ENCODE results near the gene SLC6A12. TPM values are rescaled to one million over a fixed set of nuclear protein-coding genes. Genes with fewer than 3 reads are reported as not detected.

SLC6A12 gene
- polyA plus RNA-seq, 1 donor (not counting 4 experiments of a cell fraction or from before 2014, with no cell fraction given) = not detected

DNA sequence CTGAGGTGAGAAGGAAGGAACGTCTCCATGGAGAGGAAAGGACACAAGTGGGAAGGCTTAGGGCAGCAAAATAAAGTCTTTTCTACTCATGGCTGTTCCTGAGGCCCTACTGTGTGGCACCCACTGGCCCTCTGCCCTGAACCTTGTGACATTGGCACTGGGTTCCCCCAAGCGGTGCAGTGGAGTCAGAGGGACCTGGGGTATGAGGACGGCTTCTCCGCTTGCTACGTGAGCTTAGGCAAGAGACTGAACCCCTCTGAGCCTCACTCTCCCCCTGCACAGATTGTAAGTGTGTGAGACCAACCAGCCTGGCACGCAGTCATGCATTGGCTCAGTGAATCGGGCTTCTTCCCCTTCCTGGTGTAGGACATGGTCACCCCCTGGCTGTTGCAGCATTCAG, 19.7 kb downstream of the SLC6A12 start:
- Histone ChIP-seq H3K79me2 (ENCODE audit: control insufficient read depth, insufficient read depth, low read length) (no peaks in the 10 kb centered on the region), H3K9me3 (ENCODE audit: control insufficient read depth, low read depth, low read length) (no peaks in the 10 kb centered on the region)
- dilution Hi-C loops (cut with MboI; ENCODE audit: extremely low pct_ligation_motif_present, low sequenced_read_pairs) = no loop called here

GRCh38 chr12:193261-193660, 20.7 kb downstream of the SLC6A12 start:
- Histone ChIP-seq H3K27ac (ENCODE audit: control insufficient read depth, insufficient read depth, low read length) (no peak overlapping the region), H2AFZ (ENCODE audit: control insufficient read depth, low read length) (no peak overlapping the region), H3K9me1 (ENCODE audit: control insufficient read depth, extremely low read depth, insufficient read depth, low read length) (no peaks in the 10 kb centered on the region), H3K4me2 (ENCODE audit: control insufficient read depth, extremely low read depth, insufficient read depth, low read depth, low read length) (no peak overlapping the region), H3K36me3 (ENCODE audit: control insufficient read depth in 2 of 2, extremely low read depth in 1 of 2, insufficient read depth in 2 of 2, low read length in 2 of 2) (no peaks in the 10 kb centered on the region), H3K9ac (ENCODE audit: control insufficient read depth, extremely low read depth, insufficient read depth, low read length) (no peak overlapping the region), H3K79me2 (ENCODE audit: control insufficient read depth, insufficient read depth, low read length) (no peaks in the 10 kb centered on the region), H3K27me3 (ENCODE audit: control insufficient read depth, extremely low read depth, insufficient read depth, low read length) (peaks cover 19% of the 10 kb centered on the region), H4K20me1 (ENCODE audit: control insufficient read depth, extremely low read depth, insufficient read depth, low read length) (no peaks in the 10 kb centered on the region), H3K4me1 (ENCODE audit: control insufficient read depth, extremely low read depth, insufficient read depth, low read length) (no peaks in the 10 kb centered on the region), H3K4me3 (ENCODE audit: control insufficient read depth in 2 of 3, extremely low read depth in 1 of 3, insufficient read depth in 2 of 3, low read depth in 1 of 3, low read length in 3 of 3) (no peak overlapping the region), H3K9me3 (ENCODE audit: control insufficient read depth, low read depth, low read length) (no peaks in the 10 kb centered on the region)
- no peak for TF ChIP-seq EZH2 (IDR thresholded peaks at IDR 0.05; ENCODE audit: low read length)
- TF ChIP-seq, protein P1, sequence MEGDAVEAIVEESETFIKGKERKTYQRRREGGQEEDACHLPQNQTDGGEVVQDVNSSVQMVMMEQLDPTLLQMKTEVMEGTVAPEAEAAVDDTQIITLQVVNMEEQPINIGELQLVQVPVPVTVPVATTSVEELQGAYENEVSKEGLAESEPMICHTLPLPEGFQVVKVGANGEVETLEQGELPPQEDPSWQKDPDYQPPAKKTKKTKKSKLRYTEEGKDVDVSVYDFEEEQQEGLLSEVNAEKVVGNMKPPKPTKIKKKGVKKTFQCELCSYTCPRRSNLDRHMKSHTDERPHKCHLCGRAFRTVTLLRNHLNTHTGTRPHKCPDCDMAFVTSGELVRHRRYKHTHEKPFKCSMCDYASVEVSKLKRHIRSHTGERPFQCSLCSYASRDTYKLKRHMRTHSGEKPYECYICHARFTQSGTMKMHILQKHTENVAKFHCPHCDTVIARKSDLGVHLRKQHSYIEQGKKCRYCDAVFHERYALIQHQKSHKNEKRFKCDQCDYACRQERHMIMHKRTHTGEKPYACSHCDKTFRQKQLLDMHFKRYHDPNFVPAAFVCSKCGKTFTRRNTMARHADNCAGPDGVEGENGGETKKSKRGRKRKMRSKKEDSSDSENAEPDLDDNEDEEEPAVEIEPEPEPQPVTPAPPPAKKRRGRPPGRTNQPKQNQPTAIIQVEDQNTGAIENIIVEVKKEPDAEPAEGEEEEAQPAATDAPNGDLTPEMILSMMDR (optimal IDR thresholded peaks at IDR 0.05 in 1 of 3, IDR thresholded peaks at IDR 0.05 in 1 of 3, conservative IDR thresholded peaks at IDR 0.05 in 1 of 3; ENCODE audit: extremely low read depth in 1 of 3, insufficient read depth in 2 of 3, low read length in 3 of 3) = no peak
- dilution Hi-C loops (cut with MboI; ENCODE audit: extremely low pct_ligation_motif_present, low sequenced_read_pairs) = no loop called here
- DNase-seq (ENCODE audit: low read depth, low spot score) (no peak), FAIRE-seq (no peak)

More for the DNA sequence above, 19.7 kb downstream of the SLC6A12 start:
- no peak for TF ChIP-seq EZH2 (IDR thresholded peaks at IDR 0.05; ENCODE audit: low read length)
- TF ChIP-seq, protein P1 (optimal IDR thresholded peaks at IDR 0.05 in 1 of 3, IDR thresholded peaks at IDR 0.05 in 1 of 3, conservative IDR thresholded peaks at IDR 0.05 in 1 of 3; ENCODE audit: extremely low read depth in 1 of 3, insufficient read depth in 2 of 3, low read length in 3 of 3) = no peak
- no peak overlapping the region for H3K4me3 ChIP-seq (ENCODE audit: control insufficient read depth in 2 of 3, extremely low read depth in 1 of 3, insufficient read depth in 2 of 3, low read depth in 1 of 3, low read length in 3 of 3)
- no peak for FAIRE-seq
- peaks cover 26% of the 10 kb centered on the region for H3K27me3 ChIP-seq (ENCODE audit: control insufficient read depth, extremely low read depth, insufficient read depth, low read length)
- no peaks in the 10 kb centered on the region for H3K4me1 ChIP-seq (ENCODE audit: control insufficient read depth, extremely low read depth, insufficient read depth, low read length)
- H3K9me1 ChIP-seq (ENCODE audit: control insufficient read depth, extremely low read depth, insufficient read depth, low read length) = no peaks in the 10 kb centered on the region
- no peaks in the 10 kb centered on the region for H3K36me3 ChIP-seq (ENCODE audit: control insufficient read depth in 2 of 2, extremely low read depth in 1 of 2, insufficient read depth in 2 of 2, low read length in 2 of 2)
- H3K9ac ChIP-seq (ENCODE audit: control insufficient read depth, extremely low read depth, insufficient read depth, low read length) = no peak overlapping the region
- no peak overlapping the region for H2AFZ ChIP-seq (ENCODE audit: control insufficient read depth, low read length)
- H4K20me1 ChIP-seq (ENCODE audit: control insufficient read depth, extremely low read depth, insufficient read depth, low read length) = no peaks in the 10 kb centered on the region
- no peak overlapping the region for H3K4me2 ChIP-seq (ENCODE audit: control insufficient read depth, extremely low read depth, insufficient read depth, low read depth, low read length)
- DNase-seq (ENCODE audit: low read depth, low spot score) = no peak
- H3K27ac ChIP-seq (ENCODE audit: control insufficient read depth, insufficient read depth, low read length) = no peak overlapping the region
